T-helper 2 cell treated with Interferon-gamma antibody and Interleukin-4, amounts not matched to agents 5 μg/mL and 100 μg/mL, for 36 hours (primary cell): Measurements from ENCODE around the gene MAP4K2.
A peak's percentile ranks its signal among the peaks of the same experiment; 100 is the strongest.

Experiments used
- DNase-seq: peaks from one replicate; pipeline ENCODE4 v3.0.0; 2021; ENCODE audit warnings: low spot score
- H3K27ac Mint-ChIP-seq: one replicate; pipeline ENCODE4 v1.8.0; 2021; ENCODE audit warnings: mild to moderate bottlenecking, mixed read lengths
- H3K27me3 Mint-ChIP-seq: one replicate; pipeline ENCODE4 v1.8.0; 2021; ENCODE audit warnings: low read depth, mixed read lengths
- H3K36me3 Mint-ChIP-seq: one replicate; pipeline ENCODE4 v1.8.0; 2021; ENCODE audit warnings: low read depth, mixed read lengths
- H3K4me1 Mint-ChIP-seq: one replicate; pipeline ENCODE4 v1.8.0; 2021; ENCODE audit warnings: low read depth, mixed read lengths
- H3K4me3 Mint-ChIP-seq: one replicate; pipeline ENCODE4 v1.8.0; 2022; ENCODE audit warnings: mild to moderate bottlenecking, moderate library complexity, mixed read lengths
- H3K9me3 Mint-ChIP-seq: one replicate; pipeline ENCODE4 v1.8.0; 2021; ENCODE audit warnings: mixed read lengths

Gene MAP4K2

GRCh38 chr11:64796757-64797541, 6.1 kb downstream of the MAP4K2 start:
- H3K4me3 Mint-ChIP-seq: no peak overlapping the region
- H3K4me1 Mint-ChIP-seq: peaks cover 6% of the 10 kb centered on the region
- H3K36me3 Mint-ChIP-seq: peaks cover 25% of the 10 kb centered on the region
- DNase-seq: no peak
- no peak overlapping the region for H3K27ac Mint-ChIP-seq
- H3K9me3 Mint-ChIP-seq: no peaks in the 10 kb centered on the region
- H3K27me3 Mint-ChIP-seq: no peaks in the 10 kb centered on the region

- Mint-ChIP-seq H3K27me3 (no peaks in the 10 kb centered on the region), H3K27ac (no peak overlapping the region), H3K4me3 (no peak overlapping the region), H3K9me3 (no peaks in the 10 kb centered on the region), H3K4me1 (peaks cover 5% of the 10 kb centered on the region), H3K36me3 (peaks cover 25% of the 10 kb centered on the region)
- no peak for DNase-seq
Observed at GRCh38 chr11:64796047-64796756, 6.8 kb downstream of the MAP4K2 start.

- H3K27me3 Mint-ChIP-seq: no peaks in the 10 kb centered on the region
- peaks cover 5% of the 10 kb centered on the region for H3K4me1 Mint-ChIP-seq
- peak overlapping the region; percentile 43 for H3K27ac Mint-ChIP-seq
- H3K4me3 Mint-ChIP-seq: no peak overlapping the region
- no peaks in the 10 kb centered on the region for H3K9me3 Mint-ChIP-seq
- no peak for DNase-seq
- H3K36me3 Mint-ChIP-seq: peaks cover 27% of the 10 kb centered on the region
Observed at GRCh38 chr11:64794526-64794925, 8.5 kb downstream of the MAP4K2 start.

GRCh38 chr11:64793271-64794160, 9.5 kb downstream of the MAP4K2 start:
- peaks cover 22% of the 10 kb centered on the region for H3K36me3 Mint-ChIP-seq
- DNase-seq: no peak
- H3K27me3 Mint-ChIP-seq: no peaks in the 10 kb centered on the region
- no peaks in the 10 kb centered on the region for H3K9me3 Mint-ChIP-seq
- H3K4me3 Mint-ChIP-seq: no peak overlapping the region
- H3K4me1 Mint-ChIP-seq: peaks cover 5% of the 10 kb centered on the region
- peak overlapping the region; percentile 42 for H3K27ac Mint-ChIP-seq

- Mint-ChIP-seq H3K27me3 (no peaks in the 10 kb centered on the region), H3K9me3 (no peaks in the 10 kb centered on the region), H3K4me1 (peaks cover 8% of the 10 kb centered on the region), H3K27ac (no peak overlapping the region), H3K36me3 (peaks cover 23% of the 10 kb centered on the region), H3K4me3 (no peak overlapping the region)
- DNase-seq: no peak
Observed at GRCh38 chr11:64792482-64792881, 10.5 kb downstream of the MAP4K2 start.

- H3K27me3 Mint-ChIP-seq: no peaks in the 10 kb centered on the region
- H3K4me1 Mint-ChIP-seq: peaks cover 9% of the 10 kb centered on the region
- no peaks in the 10 kb centered on the region for H3K9me3 Mint-ChIP-seq
- H3K27ac Mint-ChIP-seq: no peak overlapping the region
- H3K4me3 Mint-ChIP-seq: no peak overlapping the region
- DNase-seq: no peak
- peaks cover 23% of the 10 kb centered on the region for H3K36me3 Mint-ChIP-seq
Observed at GRCh38 chr11:64791781-64792291, 11.2 kb downstream of the MAP4K2 start.

GRCh38 chr11:64790205-64791095, 12.6 kb downstream of the MAP4K2 start:
- H3K27ac Mint-ChIP-seq: no peak overlapping the region
- peaks cover 15% of the 10 kb centered on the region for H3K36me3 Mint-ChIP-seq
- H3K9me3 Mint-ChIP-seq: no peaks in the 10 kb centered on the region
- H3K4me3 Mint-ChIP-seq: no peak overlapping the region
- no peaks in the 10 kb centered on the region for H3K27me3 Mint-ChIP-seq
- no peak for DNase-seq
- peaks cover 9% of the 10 kb centered on the region for H3K4me1 Mint-ChIP-seq

GRCh38 chr11:64789331-64790204, 13.4 kb downstream of the MAP4K2 start:
- H3K27ac Mint-ChIP-seq: no peak overlapping the region

GRCh38 chr11:64788321-64789215, 14.4 kb downstream of the MAP4K2 start:
- no peaks in the 10 kb centered on the region for H3K27me3 Mint-ChIP-seq
- peaks cover 9% of the 10 kb centered on the region for H3K36me3 Mint-ChIP-seq
- H3K4me1 Mint-ChIP-seq: peaks cover 4% of the 10 kb centered on the region
- no peak for DNase-seq
- no peak overlapping the region for H3K4me3 Mint-ChIP-seq
- no peaks in the 10 kb centered on the region for H3K9me3 Mint-ChIP-seq
- H3K27ac Mint-ChIP-seq: no peak overlapping the region

More at GRCh38 chr11:64789331-64790204, 13.4 kb downstream of the MAP4K2 start:
- Mint-ChIP-seq H3K4me1 (peaks cover 5% of the 10 kb centered on the region), H3K27me3 (no peaks in the 10 kb centered on the region), H3K4me3 (no peak overlapping the region), H3K9me3 (no peaks in the 10 kb centered on the region), H3K36me3 (peaks cover 11% of the 10 kb centered on the region)
- DNase-seq: no peak

- H3K36me3 Mint-ChIP-seq: peaks cover 8% of the 10 kb centered on the region
- H3K27ac Mint-ChIP-seq: peak overlapping the region; percentile 31
- no peaks in the 10 kb centered on the region for H3K9me3 Mint-ChIP-seq
- H3K4me1 Mint-ChIP-seq: peaks cover 4% of the 10 kb centered on the region
- peak; percentile 35 for DNase-seq
- H3K27me3 Mint-ChIP-seq: no peaks in the 10 kb centered on the region
- no peak overlapping the region for H3K4me3 Mint-ChIP-seq
Observed at GRCh38 chr11:64787526-64788320, 15.3 kb downstream of the MAP4K2 start.

GRCh38 chr11:64786308-64786707, 16.7 kb downstream of the MAP4K2 start:
- H3K27ac Mint-ChIP-seq: no peak overlapping the region

More at GRCh38 chr11:64786308-64786707, 16.7 kb downstream of the MAP4K2 start:
- peaks cover 10% of the 10 kb centered on the region for H3K36me3 Mint-ChIP-seq
- no peak for DNase-seq
- H3K9me3 Mint-ChIP-seq: no peaks in the 10 kb centered on the region
- H3K4me3 Mint-ChIP-seq: no peak overlapping the region
- peaks cover 4% of the 10 kb centered on the region for H3K4me1 Mint-ChIP-seq
- H3K27me3 Mint-ChIP-seq: no peaks in the 10 kb centered on the region
